IMR-90 (cell line): ENCODE measurements around the gene CREB5. TPM values are rescaled to one million over a fixed set of nuclear protein-coding genes. Genes with fewer than 3 reads are reported as not detected.

ENCODE experiments used
- ATAC-seq: fragments of 200-7000 bp; cut with Tn5 transposase; 2 replicates; pipeline ENCODE4 v1.9.1; 2020; ENCODE audit warnings: low read depth, mild to moderate bottlenecking, moderate library complexity
- BruUV-seq: library from RNA; stranded (reverse); fragments of 400-500 nt; replicated peaks from 2 replicates; lab custom pipeline; 2021; lab: Mats Ljungman, UMichigan
- CTCF ChIA-PET: fragments of 300-600 bp; formaldehyde crosslinking; extraction: SDS; loops from one replicate; lab custom pipeline; 2021; ENCODE audit warnings: antibody characterized with exemption; lab: Yijun Ruan, JAX
- POLR2A ChIA-PET: fragments of 300-600 bp; sonication (Branson Sonifier 250); formaldehyde crosslinking; loops from one replicate; lab custom pipeline; 2022; ENCODE audit warnings: antibody characterized with exemption; ENCODE audit not compliant: unreplicated experiment; lab: Charles Lee
- DNase-seq: peaks from one replicate; pipeline ENCODE4 v3.0.0; 2013
- H2AFZ ChIP-seq: replicated peaks from 2 replicates; pipeline ENCODE3; 2013; ENCODE audit warnings: low read length, mild to moderate bottlenecking; ENCODE audit not compliant: poor library complexity
- H2AK5ac ChIP-seq: 2 replicates; pipeline ENCODE4 v1.6.1; 2013; ENCODE audit warnings: low read depth, low read length, inconsistent platforms
- H2AK9ac ChIP-seq: replicated peaks from 2 replicates; pipeline ENCODE3; 2013; ENCODE audit warnings: mild to moderate bottlenecking, low read depth, low read length, moderate library complexity; ENCODE audit not compliant: poor library complexity
- H2BK120ac ChIP-seq: 2 replicates; pipeline ENCODE4 v1.6.1; 2013; ENCODE audit warnings: low read depth, low read length, inconsistent platforms
- H2BK15ac ChIP-seq: 3 replicates; pipeline ENCODE4 v1.6.1; 2013; ENCODE audit warnings: low read depth, low read length, inconsistent platforms
- H2BK20ac ChIP-seq: 2 replicates; pipeline ENCODE4 v1.6.1; 2013; ENCODE audit warnings: low read depth, mild to moderate bottlenecking, inconsistent platforms, low read length, moderate library complexity
- H2BK5ac ChIP-seq: 2 replicates; pipeline ENCODE4 v1.6.1; 2013; ENCODE audit warnings: mild to moderate bottlenecking, low read depth, low read length, inconsistent platforms; ENCODE audit not compliant: poor library complexity, severe bottlenecking
- H3K14ac ChIP-seq: replicated peaks from 2 replicates; pipeline ENCODE4 v1.6.1; 2013; ENCODE audit warnings: low read depth, low read length, inconsistent platforms
- H3K18ac ChIP-seq: 2 replicates; pipeline ENCODE4 v1.6.1; 2013; ENCODE audit warnings: low read depth, low read length, control low read depth
- H3K23ac ChIP-seq: 2 replicates; pipeline ENCODE4 v1.6.1; 2013; ENCODE audit warnings: low read depth, low read length, inconsistent platforms
- H3K27ac ChIP-seq: 2 replicates; pipeline ENCODE4 v1.5.1; 2013; ENCODE audit warnings: mild to moderate bottlenecking, control low read depth, low read length; ENCODE audit not compliant: insufficient read depth
- H3K27me3 ChIP-seq: 2 replicates; pipeline ENCODE4 v1.6.1; 2013; ENCODE audit warnings: low read length; ENCODE audit not compliant: control insufficient read depth, insufficient read depth
- H3K36me3 ChIP-seq: 2 replicates; pipeline ENCODE4 v1.6.1; 2013; ENCODE audit warnings: low read length, mixed read lengths; ENCODE audit not compliant: control insufficient read depth, insufficient read depth
- H3K4ac ChIP-seq: 2 replicates; pipeline ENCODE4 v1.6.1; 2013; ENCODE audit warnings: low read depth, low read length, inconsistent platforms
- H3K4me1 ChIP-seq: 2 replicates; pipeline ENCODE4 v1.6.1; 2013; ENCODE audit warnings: low read length, mixed read lengths; ENCODE audit not compliant: control insufficient read depth, insufficient read depth
- H3K4me2 ChIP-seq: 2 replicates; pipeline ENCODE4 v1.6.1; 2013; ENCODE audit warnings: low read depth, mild to moderate bottlenecking, control low read depth, low read length, moderate library complexity
- H3K4me3 ChIP-seq: 2 replicates; pipeline ENCODE4 v1.5.1; 2013; ENCODE audit warnings: low read depth, mild to moderate bottlenecking, control low read depth, low read length, moderate library complexity; ENCODE audit not compliant: insufficient read depth
- H3K56ac ChIP-seq: 2 replicates; pipeline ENCODE4 v1.6.1; 2013; ENCODE audit warnings: low read length, inconsistent platforms; ENCODE audit not compliant: insufficient read depth; ENCODE audit errors: extremely low read depth
- H3K79me1 ChIP-seq, 2 experiments: 2 replicates each; pipeline ENCODE4 v1.6.1; 2013; ENCODE audit warnings: low read length in 2 of 2, inconsistent platforms in 1 of 2, low read depth in 1 of 2
- H3K9ac ChIP-seq: 2 replicates; pipeline ENCODE4 v1.6.1; 2013; ENCODE audit warnings: low read depth, low read length, control low read depth
- H3K9me1 ChIP-seq: 2 replicates; pipeline ENCODE4 v1.6.1; 2013; ENCODE audit warnings: low read length, inconsistent platforms; ENCODE audit not compliant: insufficient read depth
- H3K9me3 ChIP-seq: 2 replicates; pipeline ENCODE4 v1.6.1; 2013; ENCODE audit warnings: low read length; ENCODE audit not compliant: control insufficient read depth, insufficient read depth
- H4K20me1 ChIP-seq: 2 replicates; pipeline ENCODE4 v1.6.1; 2013; ENCODE audit warnings: low read length, inconsistent platforms; ENCODE audit not compliant: insufficient read depth
- H4K5ac ChIP-seq: 2 replicates; pipeline ENCODE4 v1.6.1; 2013; ENCODE audit warnings: mild to moderate bottlenecking, low read depth, low read length, control low read depth
- H4K8ac ChIP-seq, 2 experiments: 2 replicates each; pipeline ENCODE4 v1.6.1; 2013; ENCODE audit warnings: low read depth in 2 of 2, low read length in 2 of 2, control low read depth in 1 of 2, inconsistent platforms in 1 of 2
- H4K91ac ChIP-seq: 2 replicates; pipeline ENCODE4 v1.6.1; 2013; ENCODE audit warnings: low read depth, low read length, inconsistent platforms; ENCODE audit not compliant: insufficient read depth
- BHLHE40 ChIP-seq: fragments of 150-350 bp; IDR thresholded peaks from 2 replicates; pipeline ENCODE4 v1.6.1; 2016; ENCODE audit warnings: mild to moderate bottlenecking, low read depth, low read length
- CEBPB ChIP-seq: IDR thresholded peaks from 2 replicates; pipeline ENCODE4 v1.6.1; 2012; ENCODE audit warnings: low read depth, low read length, improper control_type of control experiment
- CHD1 ChIP-seq: IDR thresholded peaks from 2 replicates; pipeline ENCODE4 v1.6.1; 2012; ENCODE audit warnings: low read depth, low read length, improper control_type of control experiment
- FOS ChIP-seq: fragments of 150-350 bp; IDR thresholded peaks from 2 replicates; pipeline ENCODE4 v1.6.1; 2016; ENCODE audit warnings: low read depth, low read length
- MAFK ChIP-seq: IDR thresholded peaks from 2 replicates; pipeline ENCODE4 v1.6.1; 2012; ENCODE audit warnings: low read depth, low read length, improper control_type of control experiment
- MAZ ChIP-seq: IDR thresholded peaks from 2 replicates; pipeline ENCODE4 v1.6.1; 2012; ENCODE audit warnings: low read depth, mild to moderate bottlenecking, low read length, improper control_type of control experiment, moderate library complexity, borderline replicate concordance
- MXI1 ChIP-seq: IDR thresholded peaks from 2 replicates; pipeline ENCODE4 v1.6.1; 2012; ENCODE audit warnings: low read depth, mild to moderate bottlenecking, low read length, moderate library complexity, borderline replicate concordance
- NFE2L2 ChIP-seq: fragments of 150-350 bp; IDR thresholded peaks from 2 replicates; pipeline ENCODE4 v1.6.1; 2016; ENCODE audit warnings: low read depth, mild to moderate bottlenecking, low read length
- POLR2A ChIP-seq: IDR thresholded peaks from 2 replicates; pipeline ENCODE4 v1.6.1; 2012; ENCODE audit warnings: mild to moderate bottlenecking, low read depth, low read length
- RAD21 ChIP-seq: IDR thresholded peaks from 2 replicates; pipeline ENCODE4 v1.6.1; 2012; ENCODE audit warnings: low read length, improper control_type of control experiment
- RCOR1 ChIP-seq: IDR thresholded peaks from 2 replicates; pipeline ENCODE4 v1.6.1; 2012; ENCODE audit warnings: mild to moderate bottlenecking, low read length, improper control_type of control experiment; ENCODE audit not compliant: insufficient replicate concordance
- RFX5 ChIP-seq: IDR thresholded peaks from 2 replicates; pipeline ENCODE4 v1.8.0; 2012; ENCODE audit warnings: low read depth, mild to moderate bottlenecking, low read length, moderate library complexity
- SMC3 ChIP-seq: fragments of 150-350 bp; IDR thresholded peaks from 2 replicates; pipeline ENCODE4 v1.6.1; 2016; ENCODE audit warnings: low read depth, mild to moderate bottlenecking, antibody characterized with exemption, low read length, moderate library complexity
- WGBS, 2 experiments: methylation state at CpG; one replicate each; pipeline versions ENCODE4 v1.1.5 to v1.1.7; 2013; ENCODE audit warnings: missing lambda C conversion rate in 2 of 2; ENCODE audit not compliant: insufficient read length in 1 of 2; ENCODE audit errors: extremely low coverage in 2 of 2; 5-methylcytosine and 5-hydroxymethylcytosine counted together
- dilution Hi-C: fragments of 300-500 bp; cut with HindIII; formaldehyde crosslinking; loops from one replicate; pipeline ENCODE4 v1.14.3; 2018; ENCODE audit warnings: low sequenced_read_pairs; ENCODE audit not compliant: unreplicated experiment
- in situ Hi-C: fragments of 300-500 bp; cut with MboI; formaldehyde crosslinking; loops from 3 replicates; pipeline ENCODE4 v1.14.3; 2019; ENCODE audit warnings: low sequenced_read_pairs, inconsistent platforms, mixed read lengths
- intact Hi-C: fragments of 100-400 bp; cut with micrococcal nuclease; formaldehyde crosslinking; loops from 2 replicates; pipeline ENCODE4 v1.10.0; 2022
- polyA plus RNA-seq, 3 experiments: library from polyadenylated mRNA; depleted of rRNA; stranded (reverse); fragments of >200 nt; gene quantifications; 2 replicates each; pipeline ENCODE4 v1.2.3, GENCODE V29; 2012; ENCODE audit warnings: low replicate concordance in 1 of 3
- total RNA-seq: library from RNA; depleted of rRNA; stranded (reverse); fragments of >200 nt; gene quantifications from 2 replicates; pipeline ENCODE4 v1.2.3, GENCODE V29; 2012
- TF ChIP-seq, protein P1 (sequence below): fragments of 150-350 bp; IDR thresholded peaks from 2 replicates; pipeline ENCODE4 v1.6.1; 2016; ENCODE audit warnings: low read depth, mild to moderate bottlenecking, low read length, moderate library complexity, borderline replicate concordance
- TF ChIP-seq, protein P2 (sequence below): fragments of 150-350 bp; IDR thresholded peaks from 2 replicates; pipeline ENCODE4 v1.6.1; 2017; ENCODE audit warnings: mild to moderate bottlenecking, antibody characterized with exemption, low read length, low read depth
- TF ChIP-seq, protein P3 (sequence below): conservative IDR thresholded peaks from 2 replicates; pipeline ENCODE4 v1.5.1; 2012; ENCODE audit warnings: mild to moderate bottlenecking, low read depth, low read length, improper control_type of control experiment

CREB5 gene
- total and polyA plus RNA-seq, 2 of the 4 experiments (the other 2 are of a cell fraction) = 7.3 to 13.1 TPM

DNA sequence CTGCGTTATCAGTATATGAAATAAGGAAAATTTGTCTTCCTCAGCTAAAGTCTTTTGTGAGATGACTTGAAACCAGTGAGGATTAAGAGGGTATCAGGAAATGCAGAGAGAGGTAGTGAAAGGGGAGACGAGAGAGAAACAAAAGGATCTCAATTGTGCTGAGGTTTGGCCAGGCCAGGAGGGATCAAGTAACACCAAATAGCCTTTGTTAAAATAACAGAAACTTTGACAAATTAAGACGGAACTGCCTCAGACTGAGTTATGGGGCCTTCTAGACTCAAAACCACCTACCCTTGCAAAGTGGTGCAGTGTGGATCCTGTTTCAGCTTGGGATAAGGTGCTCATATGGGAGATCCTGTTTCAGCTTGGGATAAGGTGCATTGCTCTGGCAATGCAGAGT is 263.1 kb downstream of the CREB5 start:
- Histone ChIP-seq H2BK20ac (no peak overlapping the region), H3K9ac (no peak overlapping the region), H2AK5ac (no peak overlapping the region), H2AFZ (no peak overlapping the region), H3K18ac (no peak overlapping the region), H4K91ac (no peak overlapping the region), H3K56ac (no peak overlapping the region), H3K14ac (no peak overlapping the region), H2BK5ac (no peak overlapping the region), H3K27ac (no peak overlapping the region), H3K9me3 (no peaks in the 10 kb centered on the region), H3K4me1 (no peaks in the 10 kb centered on the region), H3K23ac (no peak overlapping the region), H4K20me1 (no peaks in the 10 kb centered on the region), H4K8ac (no peak overlapping the region), H3K79me1 (no peaks in the 10 kb centered on the region), H3K4me2 (no peak overlapping the region), H3K9me1 (no peaks in the 10 kb centered on the region), H3K36me3 (no peaks in the 10 kb centered on the region), H2AK9ac (no peak overlapping the region), H2BK120ac (no peak overlapping the region), H4K5ac (no peak overlapping the region), H3K4me3 (no peak overlapping the region), H3K4ac (no peak overlapping the region), H2BK15ac (no peak overlapping the region), H3K27me3 (no peaks in the 10 kb centered on the region)
- no peak for DNase-seq
- no CpG with 5 or more reads among the region's 3 CpGs for WGBS, 2 experiments
- TF ChIP-seq CEBPB (no peak), RCOR1 (no peak), MAFK (no peak), NFE2L2 (no peak), SMC3 (no peak), MXI1 (no peak), MAZ (no peak), FOS (no peak), CHD1 (no peak), BHLHE40 (no peak), RAD21 (no peak), RFX5 (no peak), POLR2A (no peak)
- TF ChIP-seq, protein P1, sequence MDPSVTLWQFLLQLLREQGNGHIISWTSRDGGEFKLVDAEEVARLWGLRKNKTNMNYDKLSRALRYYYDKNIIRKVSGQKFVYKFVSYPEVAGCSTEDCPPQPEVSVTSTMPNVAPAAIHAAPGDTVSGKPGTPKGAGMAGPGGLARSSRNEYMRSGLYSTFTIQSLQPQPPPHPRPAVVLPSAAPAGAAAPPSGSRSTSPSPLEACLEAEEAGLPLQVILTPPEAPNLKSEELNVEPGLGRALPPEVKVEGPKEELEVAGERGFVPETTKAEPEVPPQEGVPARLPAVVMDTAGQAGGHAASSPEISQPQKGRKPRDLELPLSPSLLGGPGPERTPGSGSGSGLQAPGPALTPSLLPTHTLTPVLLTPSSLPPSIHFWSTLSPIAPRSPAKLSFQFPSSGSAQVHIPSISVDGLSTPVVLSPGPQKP = no peak
- TF ChIP-seq, protein P2, sequence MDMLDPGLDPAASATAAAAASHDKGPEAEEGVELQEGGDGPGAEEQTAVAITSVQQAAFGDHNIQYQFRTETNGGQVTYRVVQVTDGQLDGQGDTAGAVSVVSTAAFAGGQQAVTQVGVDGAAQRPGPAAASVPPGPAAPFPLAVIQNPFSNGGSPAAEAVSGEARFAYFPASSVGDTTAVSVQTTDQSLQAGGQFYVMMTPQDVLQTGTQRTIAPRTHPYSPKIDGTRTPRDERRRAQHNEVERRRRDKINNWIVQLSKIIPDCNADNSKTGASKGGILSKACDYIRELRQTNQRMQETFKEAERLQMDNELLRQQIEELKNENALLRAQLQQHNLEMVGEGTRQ = no peak
- TF ChIP-seq, protein P3, sequence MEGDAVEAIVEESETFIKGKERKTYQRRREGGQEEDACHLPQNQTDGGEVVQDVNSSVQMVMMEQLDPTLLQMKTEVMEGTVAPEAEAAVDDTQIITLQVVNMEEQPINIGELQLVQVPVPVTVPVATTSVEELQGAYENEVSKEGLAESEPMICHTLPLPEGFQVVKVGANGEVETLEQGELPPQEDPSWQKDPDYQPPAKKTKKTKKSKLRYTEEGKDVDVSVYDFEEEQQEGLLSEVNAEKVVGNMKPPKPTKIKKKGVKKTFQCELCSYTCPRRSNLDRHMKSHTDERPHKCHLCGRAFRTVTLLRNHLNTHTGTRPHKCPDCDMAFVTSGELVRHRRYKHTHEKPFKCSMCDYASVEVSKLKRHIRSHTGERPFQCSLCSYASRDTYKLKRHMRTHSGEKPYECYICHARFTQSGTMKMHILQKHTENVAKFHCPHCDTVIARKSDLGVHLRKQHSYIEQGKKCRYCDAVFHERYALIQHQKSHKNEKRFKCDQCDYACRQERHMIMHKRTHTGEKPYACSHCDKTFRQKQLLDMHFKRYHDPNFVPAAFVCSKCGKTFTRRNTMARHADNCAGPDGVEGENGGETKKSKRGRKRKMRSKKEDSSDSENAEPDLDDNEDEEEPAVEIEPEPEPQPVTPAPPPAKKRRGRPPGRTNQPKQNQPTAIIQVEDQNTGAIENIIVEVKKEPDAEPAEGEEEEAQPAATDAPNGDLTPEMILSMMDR = no peak
- POLR2A ChIA-PET = no interaction called here
- dilution Hi-C loops = no loop called here
- BruUV-seq = no TSS peak
- in situ Hi-C loops = no loop called here
- no peak for ATAC-seq
- CTCF ChIA-PET = no interaction called here
- intact Hi-C loops = no loop called here
